K562 treated with DMSO at 1 percent for 12 hours (cell line): Measurements from ENCODE around the gene EFS. TPM values are rescaled to one million over a fixed set of nuclear protein-coding genes. Genes with fewer than 3 reads are reported as not detected.

ENCODE experiments used
- total RNA-seq: library from RNA; unstranded; fragments of 300-600 nt; gene quantifications from 2 replicates; pipeline ENCODE4 v1.2.3, GENCODE V29; 2022; ENCODE audit not compliant: insufficient read depth

EFS gene
- total RNA-seq: not detected in 2 replicates

GRCh38 chr14:23365036-23365731, at the start of gene EFS:
Gene EFS, minus strand, starts transcription at chr14:23365172. Its CDS starts 147 bp downstream, at chr14:23365025.

GRCh38 chr14:23407516-23408306, 42.7 kb upstream of the EFS start, which contains the start of gene MYH6:
Gene MYH6, minus strand, starts transcription at chr14:23408273. Its CDS starts 1,050 bp downstream, at chr14:23407223.

GRCh38 chr14:23376482-23377197, 11.7 kb upstream of the EFS start, which contains the start of gene CMTM5:
Gene CMTM5, plus strand, starts transcription at chr14:23377046. Its CDS starts 206 bp downstream, at chr14:23377252.

GRCh38 chr14:23372509-23372908, 7.5 kb upstream of the EFS start, which contains the start of gene IL25:
Gene IL25, plus strand, starts transcription at chr14:23372809.

GRCh38 chr14:23352506-23353432, 12.2 kb downstream of the EFS start, which contains the start of gene SLC22A17:
Gene SLC22A17, minus strand, starts transcription at chr14:23352887.

GRCh38 chr14:23320584-23321571, 44.1 kb downstream of the EFS start, which contains the start of gene PABPN1:
Gene PABPN1, plus strand, starts transcription at chr14:23321457. Its CDS starts 13 bp downstream, at chr14:23321470.

GRCh38 chr14:23306412-23307145, 58.4 kb downstream of the EFS start, which contains the start of gene BCL2L2:
Gene BCL2L2, plus strand, starts transcription at chr14:23306833. Its CDS starts 935 bp downstream, at chr14:23307768.

Other genes starting within 250 kb of the EFS start
- gene CEBPE, start 245.9 kb downstream of the EFS start, total RNA-seq: not detected in 2 replicates
- gene SLC7A8, start 181.5 kb downstream of the EFS start, total RNA-seq: 1.3 and 8.0 TPM in 2 replicates
- gene RNF212B, start 127.2 kb downstream of the EFS start, total RNA-seq: not detected in 2 replicates
- 6.4 and 12.9 TPM in 2 replicates for gene HOMEZ, start 79.0 kb downstream of the EFS start, total RNA-seq
- 5.4 and 15.6 TPM in 2 replicates for gene PPP1R3E, start 62.3 kb downstream of the EFS start, total RNA-seq
- gene BCL2L2, start 58.3 kb downstream of the EFS start, total RNA-seq: 16.4 and 24.2 TPM in 2 replicates
- 78.5 and 118 TPM in 2 replicates for gene PABPN1, start 43.7 kb downstream of the EFS start, total RNA-seq
- 0.28 and 0.58 TPM in 2 replicates for gene SLC22A17, start 12.3 kb downstream of the EFS start, total RNA-seq
- gene IL25, start 7.6 kb upstream of the EFS start, total RNA-seq: not detected in 2 replicates
- gene CMTM5, start 11.9 kb upstream of the EFS start, total RNA-seq: not detected in 2 replicates
- not detected in 2 replicates for gene MYH6, start 43.1 kb upstream of the EFS start, total RNA-seq
- not detected in 2 replicates for gene MYH7, start 70.5 kb upstream of the EFS start, total RNA-seq
- gene NGDN, start 104.5 kb upstream of the EFS start, total RNA-seq: 30.4 and 33.4 TPM in 2 replicates
- gene ZFHX2, start 186.6 kb upstream of the EFS start, total RNA-seq: not detected in 2 replicates
- gene THTPA, start 191.1 kb upstream of the EFS start, total RNA-seq: 1.8 and 3.7 TPM in 2 replicates
- gene AP1G2, start 202.6 kb upstream of the EFS start, total RNA-seq: 22.8 and 54.3 TPM in 2 replicates
- 0.23 TPM in 1 of 2 replicates, not detected in the other for gene JPH4, start 213.6 kb upstream of the EFS start, total RNA-seq